Esophagus mucosa (tissue), 1 donor: Measurements from ENCODE around the gene LDLRAP1. TPM values are rescaled to one million over a fixed set of nuclear protein-coding genes. Genes with fewer than 3 reads are reported as not detected.

Experiments used
- ATAC-seq: fragments of 200-7000 bp; cut with Tn5 transposase; one replicate; pipeline ENCODE4 v1.9.1; 2020
- total RNA-seq: library from RNA; stranded (reverse); gene quantifications from one replicate; pipeline ENCODE4 v1.2.4, GENCODE V29; 2023
- donor health status: DM: yes; HTN: yes; CAD: no.

LDLRAP1 gene
- total RNA-seq, 1 donor from 2014 or later: 18.8 TPM

DNA sequence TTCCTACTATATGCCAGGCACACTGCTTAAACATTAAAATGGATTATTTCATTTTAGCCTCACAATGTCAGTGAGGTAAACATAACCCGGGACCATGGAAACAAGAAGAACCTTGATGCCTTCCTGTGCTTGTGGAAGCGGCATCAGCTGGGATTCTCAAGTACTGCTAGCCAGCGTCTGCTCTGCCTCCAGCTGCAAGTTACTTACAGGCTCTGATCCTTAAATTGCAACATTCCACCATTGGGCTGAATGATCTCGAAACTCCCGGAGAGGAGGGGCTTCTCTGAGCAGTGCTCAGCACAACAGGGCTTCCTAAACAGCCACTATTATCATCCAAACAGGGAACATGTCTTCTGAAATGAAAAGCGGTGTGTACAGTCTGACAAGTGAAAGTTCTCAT, 66.5 kb downstream of the LDLRAP1 start:
- no peak for ATAC-seq

DNA sequence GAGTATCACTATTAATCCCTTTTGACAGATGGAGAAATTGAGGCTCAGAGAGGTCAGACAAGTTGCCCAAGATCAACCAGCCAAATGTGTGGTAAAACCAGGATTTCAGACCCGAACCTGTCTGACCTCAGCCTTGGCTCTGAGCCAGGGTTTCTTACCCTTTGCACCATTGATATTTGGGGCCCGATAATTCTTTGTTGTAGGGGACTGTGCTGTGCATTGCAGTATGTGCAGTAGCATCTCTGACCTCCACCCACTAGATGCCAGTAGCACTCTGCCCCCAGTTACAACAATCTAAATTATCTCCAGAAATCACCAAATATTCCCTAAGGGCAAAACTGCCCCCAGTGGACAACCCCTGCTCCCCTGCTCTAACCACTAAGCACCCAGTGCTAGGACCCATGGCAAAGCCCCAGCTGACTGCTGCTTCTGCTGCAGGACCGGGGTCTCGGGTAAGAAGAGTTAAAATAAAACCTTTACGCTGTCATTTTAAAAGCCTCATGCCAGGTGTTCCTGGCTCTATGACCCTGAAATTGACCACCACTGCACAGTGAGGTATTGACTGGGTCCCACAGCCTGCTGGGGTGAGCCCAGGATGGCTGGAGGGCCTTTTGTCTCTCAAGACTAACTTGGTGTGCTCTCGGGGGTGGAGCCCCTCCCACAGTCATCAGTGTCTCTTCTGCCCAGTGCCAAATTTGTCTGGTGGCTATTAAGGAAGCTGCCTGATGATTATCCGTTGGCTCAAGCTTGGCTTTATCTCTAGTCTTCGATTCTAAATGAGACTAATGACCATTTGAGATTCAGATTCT, 67.6 kb downstream of the LDLRAP1 start:
- peak; percentile 18 for ATAC-seq

DNA sequence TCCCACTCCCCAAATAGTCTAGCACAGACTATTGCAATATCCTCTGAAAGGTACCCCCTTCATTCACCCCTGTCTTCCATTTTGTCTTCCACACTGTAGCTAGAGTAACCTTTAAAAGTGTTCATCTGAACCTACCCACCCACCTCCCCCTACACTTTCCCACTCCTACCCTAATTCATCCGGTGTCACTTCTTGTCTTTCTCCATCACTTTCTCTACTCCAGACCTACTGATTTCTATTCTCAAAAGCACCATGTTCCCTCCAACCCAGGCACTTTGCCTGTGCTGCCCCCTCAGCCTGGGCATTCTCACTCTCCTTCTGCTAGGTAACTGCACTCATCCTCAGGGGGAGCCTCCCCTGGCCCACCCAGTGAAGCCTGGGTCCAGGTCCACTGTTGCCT, 68.4 kb downstream of the LDLRAP1 start:
- ATAC-seq: no peak

DNA sequence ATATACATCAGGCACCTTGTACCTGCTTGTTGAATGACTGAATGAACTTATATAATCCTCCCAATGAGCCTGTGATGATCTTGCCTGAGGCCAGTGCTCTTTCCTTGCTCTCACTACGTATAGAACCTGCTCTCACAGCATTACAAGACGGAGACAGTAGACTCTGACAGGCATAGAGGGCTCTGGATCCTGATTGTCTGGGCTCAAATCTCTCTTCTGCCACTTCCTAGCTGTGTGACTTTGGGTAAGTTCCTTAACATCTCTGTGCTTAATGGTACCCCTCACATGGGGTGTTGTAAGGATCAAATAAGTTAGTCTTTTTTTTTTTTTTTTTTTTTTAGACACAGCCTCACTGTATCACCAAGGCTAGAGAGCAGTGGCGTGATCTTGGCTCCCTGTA, 69.0 kb downstream of the LDLRAP1 start:
- ATAC-seq: no peak

DNA sequence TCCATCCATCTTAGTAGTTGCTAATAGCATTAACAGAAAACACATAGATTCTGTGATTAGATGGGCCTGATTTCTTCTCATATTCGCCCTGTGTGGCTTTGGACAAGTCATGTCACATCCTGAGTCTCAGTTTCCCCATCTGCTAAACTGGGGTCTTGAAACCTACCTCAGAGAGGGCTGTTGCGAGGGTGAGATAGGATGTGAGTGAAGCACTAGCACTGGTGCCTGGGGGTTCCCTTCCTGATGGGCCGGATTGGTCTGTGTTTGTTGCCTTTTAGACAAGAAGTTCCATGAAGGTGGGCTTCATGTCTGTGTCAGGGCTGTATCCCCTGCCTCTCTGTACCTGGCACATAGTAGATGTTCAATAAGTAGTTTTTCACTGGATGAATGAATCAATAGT, 69.7 kb downstream of the LDLRAP1 start:
- no peak for ATAC-seq

DNA sequence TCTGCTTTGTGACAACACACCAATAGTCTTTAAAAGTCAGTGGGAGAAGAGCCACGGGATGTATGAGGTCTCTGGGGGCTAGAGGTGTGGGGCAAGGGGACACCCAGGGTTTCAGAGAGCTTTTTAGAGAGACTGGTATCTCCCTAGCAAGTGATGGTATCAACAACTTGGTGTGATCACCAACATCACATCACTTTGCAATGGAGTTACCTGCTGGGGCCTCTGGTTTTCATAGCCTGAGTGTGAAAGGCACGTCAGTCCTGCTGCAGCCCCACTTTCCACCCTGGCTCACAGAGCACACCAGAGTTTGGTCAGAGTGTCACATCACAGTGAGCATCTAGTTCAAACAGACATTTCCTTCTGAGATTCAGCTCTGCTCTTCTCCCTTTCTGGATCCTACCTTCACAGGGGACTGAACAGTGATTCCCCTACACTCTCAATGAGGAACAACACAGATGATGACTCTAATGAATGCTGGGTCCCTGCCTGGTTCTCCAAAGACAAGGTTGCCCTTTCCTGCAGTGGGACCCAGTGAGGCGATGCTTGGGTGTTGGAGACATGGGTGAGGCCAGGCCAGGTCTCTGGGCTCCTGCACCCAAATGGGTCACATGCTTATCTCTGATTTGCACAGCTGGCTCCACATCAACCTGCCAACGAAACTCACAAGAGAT, 71.2 kb downstream of the LDLRAP1 start:
- no peak for ATAC-seq

DNA sequence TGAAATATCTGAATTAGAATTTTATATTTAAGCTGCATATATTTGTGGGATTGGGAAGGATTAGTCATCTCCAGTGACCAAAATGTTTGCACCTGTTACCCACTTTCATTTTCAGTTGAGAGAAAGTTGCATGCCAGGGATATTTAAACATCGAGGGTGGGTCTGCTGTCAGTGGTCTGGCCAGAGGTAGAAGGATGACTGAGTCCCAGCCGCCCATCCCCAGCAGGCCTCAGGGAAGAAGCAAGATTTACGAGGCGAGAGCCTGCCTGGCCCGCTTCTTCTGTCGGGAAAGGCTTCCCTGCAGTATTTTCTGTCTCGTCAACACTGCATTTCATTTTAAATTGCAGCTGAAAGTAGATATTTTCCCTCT, 71.8 kb downstream of the LDLRAP1 start:
- ATAC-seq: no peak

DNA sequence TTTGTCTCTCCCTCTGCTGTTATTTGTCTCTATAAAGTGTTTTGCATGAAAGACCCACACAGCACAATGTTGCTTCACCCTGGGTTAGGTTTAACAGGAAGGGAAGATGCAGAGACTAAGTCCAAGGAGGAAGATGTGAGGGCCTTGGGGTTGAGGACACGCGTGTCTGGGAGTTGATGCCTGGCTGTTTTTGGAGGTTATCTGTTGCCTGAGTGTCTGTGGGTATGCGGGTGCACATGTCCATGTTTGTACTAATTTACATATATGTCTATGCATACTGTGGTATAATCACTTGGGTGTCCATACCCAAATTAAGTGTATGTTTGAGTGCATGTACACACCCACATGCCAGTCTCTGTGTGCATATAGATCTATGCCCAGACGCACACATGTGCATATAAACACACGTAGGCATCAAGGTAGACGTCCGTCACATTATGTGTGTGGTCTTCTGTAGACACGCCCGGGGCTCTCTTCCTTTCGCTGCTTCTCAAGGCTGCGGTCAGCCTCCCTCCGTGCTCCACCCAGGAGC, 72.2 kb downstream of the LDLRAP1 start:
- ATAC-seq: peak; percentile 5

DNA sequence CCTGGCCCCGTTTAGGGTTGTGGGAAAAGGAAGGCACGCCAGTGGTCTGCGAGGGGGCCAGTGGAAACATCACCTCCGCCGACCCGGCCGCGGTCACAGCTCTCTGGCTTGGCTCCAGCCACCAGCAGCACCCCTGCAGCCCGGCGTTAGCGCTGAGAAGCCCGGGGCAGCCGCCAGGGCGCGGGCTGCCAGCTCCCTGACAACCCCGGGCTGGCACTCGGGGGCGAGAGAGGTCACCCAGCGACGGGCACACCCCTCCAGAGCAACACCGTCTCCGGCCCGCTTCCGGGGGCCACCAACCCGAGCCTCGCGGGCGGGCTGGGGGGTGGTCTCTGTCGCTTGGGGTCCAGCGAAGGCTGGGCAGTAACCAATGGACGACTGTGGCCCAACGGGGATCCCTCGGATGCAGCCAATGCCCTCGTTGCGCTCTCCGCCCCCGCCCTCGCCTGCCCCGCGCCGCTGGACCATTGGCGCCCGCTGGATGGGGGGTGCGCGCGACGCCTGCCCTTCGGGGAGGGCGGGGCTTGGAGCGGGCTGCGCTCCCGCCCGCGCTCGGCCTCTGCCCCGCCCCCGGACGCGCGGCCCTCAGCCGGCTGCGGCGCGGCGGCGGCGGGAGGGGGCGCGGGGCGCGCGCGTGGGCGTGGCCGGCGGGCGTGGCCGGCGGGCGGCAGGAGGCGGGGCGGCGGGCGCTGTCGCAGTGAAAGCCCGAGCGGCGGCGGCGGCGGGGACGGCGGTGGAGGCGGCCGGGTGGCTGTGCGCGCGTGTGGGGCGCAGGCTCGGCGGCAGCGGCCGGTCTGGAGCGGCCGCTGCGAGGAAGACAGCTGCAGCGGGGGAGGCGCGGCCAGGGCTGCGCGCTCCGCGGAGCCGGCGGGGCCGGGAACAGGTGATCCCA, 72.9 kb downstream of the LDLRAP1 start, which contains the start of gene MAN1C1:
MAN1C1 (plus strand) TSS at position 697 of the 892 bp plus-strand sequence. CDS start 1,007 bp downstream, outside the sequence.
- peak; percentile 86 for ATAC-seq

DNA sequence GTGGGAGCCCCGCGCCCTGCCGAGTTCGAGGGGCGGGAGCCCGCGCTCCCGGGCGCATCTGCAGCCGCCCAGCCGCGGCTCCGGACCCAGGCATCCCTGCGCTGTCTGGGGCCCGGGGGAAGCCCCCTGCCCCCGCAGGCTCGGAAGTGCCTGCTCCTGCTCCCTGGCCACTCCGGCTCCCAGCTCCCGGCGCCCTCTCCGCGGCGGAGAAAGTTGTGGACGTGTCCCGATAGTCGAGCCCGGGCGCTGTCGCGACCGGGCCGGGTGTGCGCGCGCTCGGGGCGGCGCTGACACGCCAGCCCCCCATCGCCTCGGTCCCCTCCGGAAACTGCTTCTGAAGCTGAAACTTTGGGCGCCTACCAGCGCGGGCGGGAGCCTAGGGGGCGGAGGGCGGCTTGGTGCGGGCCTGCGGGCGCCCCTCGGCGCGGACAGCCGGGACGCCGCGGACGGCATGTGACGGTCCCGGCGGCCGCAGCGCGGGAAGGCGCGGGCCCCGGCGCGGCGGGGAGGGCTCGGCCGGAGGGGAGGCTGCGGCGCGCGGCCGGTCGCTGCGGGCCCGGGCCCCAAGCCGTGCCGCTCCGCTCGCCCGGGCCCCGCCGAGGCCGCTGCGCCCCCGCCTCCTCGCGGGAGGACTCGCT, 73.7 kb downstream of the LDLRAP1 start:
- ATAC-seq: no peak

DNA sequence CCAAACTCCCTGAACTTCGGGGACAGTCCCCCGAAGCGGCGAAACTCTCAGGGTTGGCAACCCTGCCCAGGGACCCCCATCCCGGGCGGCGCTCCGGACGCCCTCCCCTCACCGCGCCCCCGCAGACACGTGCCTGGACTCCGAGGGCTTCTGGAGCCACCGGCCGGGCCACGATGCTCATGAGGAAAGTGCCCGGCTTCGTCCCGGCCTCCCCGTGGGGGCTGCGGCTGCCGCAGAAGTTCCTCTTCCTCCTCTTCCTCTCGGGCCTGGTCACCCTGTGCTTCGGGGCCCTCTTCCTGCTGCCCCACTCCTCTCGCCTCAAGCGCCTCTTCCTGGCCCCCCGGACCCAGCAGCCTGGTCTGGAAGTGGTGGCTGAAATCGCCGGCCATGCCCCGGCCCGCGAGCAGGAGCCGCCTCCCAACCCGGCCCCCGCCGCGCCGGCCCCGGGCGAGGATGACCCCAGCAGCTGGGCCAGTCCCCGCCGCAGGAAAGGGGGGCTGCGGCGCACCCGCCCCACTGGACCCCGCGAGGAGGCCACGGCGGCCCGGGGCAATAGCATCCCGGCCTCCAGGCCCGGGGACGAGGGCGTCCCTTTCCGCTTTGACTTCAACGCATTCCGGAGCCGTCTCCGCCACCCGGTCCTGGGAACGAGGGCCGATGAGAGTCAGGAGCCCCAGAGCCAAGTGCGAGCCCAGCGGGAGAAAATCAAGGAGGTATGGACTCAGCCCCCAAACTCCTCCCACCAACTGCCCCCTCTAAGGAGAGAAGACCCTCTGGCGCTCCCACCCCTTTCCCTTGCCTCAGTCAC, 74.4 kb downstream of the LDLRAP1 start:
- ATAC-seq: no peak

DNA sequence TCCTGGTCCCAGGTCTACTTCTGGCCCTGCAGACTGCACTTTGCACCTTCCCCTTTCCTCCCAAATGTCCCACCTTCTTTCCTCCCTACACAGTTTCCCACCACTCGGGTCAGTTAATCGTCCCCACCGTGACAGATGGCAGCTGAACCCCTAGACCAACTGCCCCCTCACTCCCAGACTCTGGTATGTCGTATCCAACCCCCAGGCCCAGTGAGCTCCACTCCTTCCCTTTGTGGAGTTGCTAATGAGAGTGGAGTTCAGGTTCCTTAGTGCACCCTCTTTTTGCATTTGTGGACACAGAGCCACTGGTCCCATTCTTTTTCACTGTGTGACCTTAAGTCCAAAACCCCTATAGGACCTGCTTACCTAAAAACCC, 75.0 kb downstream of the LDLRAP1 start:
- no peak for ATAC-seq

Other genes with a start within 250 kb of the LDLRAP1 start
- gene TMEM50A, start 205.3 kb upstream of the LDLRAP1 start, total RNA-seq: 66.2 TPM
- gene RHCE, start 122.8 kb upstream of the LDLRAP1 start, total RNA-seq: 0.76 TPM
- gene MACO1, start 112.7 kb upstream of the LDLRAP1 start, total RNA-seq: 15.2 TPM
- gene MAN1C1, start 73.2 kb downstream of the LDLRAP1 start, total RNA-seq: 2.6 TPM